ENCODE measurements around the gene MCF2L.

MCF2L gene

DNA sequence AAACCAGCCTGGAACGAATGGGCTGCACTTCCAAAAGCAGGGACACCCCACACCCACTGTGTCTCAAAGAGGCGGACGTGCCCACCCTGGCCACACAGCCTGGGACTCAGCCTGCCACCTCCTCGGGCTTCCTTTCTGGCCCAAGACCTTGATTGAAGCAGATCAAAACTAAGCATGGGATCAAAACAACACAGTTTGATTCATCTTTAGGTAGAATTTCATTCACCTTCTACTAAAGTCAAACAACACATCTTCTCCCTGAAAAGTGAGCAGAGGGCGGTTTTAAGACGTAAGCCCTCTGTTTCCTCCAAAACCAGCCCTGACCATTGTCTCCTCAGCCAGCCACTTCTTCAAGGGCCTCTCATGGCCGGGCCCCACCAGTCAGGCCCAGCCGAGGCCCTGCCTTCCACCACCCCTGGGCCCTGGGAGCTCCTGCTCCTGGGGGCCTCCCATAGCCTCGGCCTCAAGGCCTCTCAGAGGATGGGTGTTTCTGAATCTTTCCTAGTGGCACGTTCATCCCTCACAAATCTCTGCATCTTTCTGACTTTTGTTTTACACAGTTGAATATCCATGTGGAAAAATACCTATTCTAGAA lies 147.3 kb downstream of the MCF2L start:
- no peak for DNase-seq

DNA sequence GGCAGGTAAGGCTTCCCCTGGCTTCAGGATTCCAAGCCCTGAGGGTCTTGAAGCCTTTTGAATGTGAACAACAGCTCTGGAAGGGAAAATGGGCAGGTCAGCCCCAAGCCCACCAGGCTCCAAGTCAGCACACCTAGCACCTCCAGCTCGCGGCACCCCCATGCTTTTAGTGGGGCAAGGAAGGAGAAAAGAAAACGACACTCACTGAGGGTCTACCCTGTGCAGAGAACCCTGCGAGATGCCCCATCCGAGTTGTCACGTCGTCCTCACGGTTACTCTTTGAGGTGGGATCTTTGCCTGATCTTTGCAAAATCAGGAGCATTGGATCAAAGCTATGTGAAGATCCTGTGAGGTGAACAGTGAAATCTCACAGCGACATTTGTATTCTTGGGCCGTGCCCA lies 147.9 kb downstream of the MCF2L start:
- no peak for DNase-seq

DNA sequence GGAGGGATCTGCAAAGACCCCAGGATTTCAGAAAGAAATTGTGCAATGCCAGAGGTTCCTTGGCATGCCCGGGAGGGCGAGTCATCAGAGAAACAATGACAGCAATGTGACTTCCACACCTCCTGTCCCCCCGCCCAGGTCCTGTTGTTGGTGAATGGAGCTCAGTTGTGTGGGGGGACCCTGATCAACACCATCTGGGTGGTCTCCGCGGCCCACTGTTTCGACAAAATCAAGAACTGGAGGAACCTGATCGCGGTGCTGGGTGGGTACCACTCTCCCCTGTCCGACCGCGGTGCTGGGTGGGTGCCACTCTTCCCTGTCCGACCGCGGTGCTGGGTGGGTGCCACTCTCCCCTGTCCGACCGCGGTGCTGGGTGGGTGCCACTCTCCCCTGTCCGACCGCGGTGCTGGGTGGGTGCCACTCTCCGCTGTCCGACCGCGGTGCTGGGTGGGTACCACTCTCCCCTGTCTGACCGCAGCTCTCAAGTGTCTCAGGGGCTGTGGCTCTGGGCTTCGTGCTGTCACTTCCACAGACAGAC lies 148.4 kb downstream of the MCF2L start:
- DNase-seq, result no peak

DNA sequence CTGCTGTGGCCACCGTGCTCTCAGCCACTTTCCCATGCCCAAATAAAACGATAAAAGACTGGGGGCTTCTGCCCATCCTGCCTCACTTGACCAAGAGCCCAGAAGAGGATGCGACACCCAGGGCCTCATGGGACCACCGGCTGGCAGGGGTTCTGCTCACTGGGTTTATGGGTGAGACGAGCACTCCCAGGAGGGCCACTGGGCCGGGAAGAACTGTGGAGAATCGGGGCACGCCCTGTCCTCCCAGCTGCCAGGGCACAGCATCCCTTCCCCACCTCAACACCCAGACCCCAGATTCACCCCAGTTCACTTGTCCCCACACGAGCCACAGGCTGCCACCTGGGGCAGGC lies 148.9 kb downstream of the MCF2L start:
- DNase-seq, result no peak

DNA sequence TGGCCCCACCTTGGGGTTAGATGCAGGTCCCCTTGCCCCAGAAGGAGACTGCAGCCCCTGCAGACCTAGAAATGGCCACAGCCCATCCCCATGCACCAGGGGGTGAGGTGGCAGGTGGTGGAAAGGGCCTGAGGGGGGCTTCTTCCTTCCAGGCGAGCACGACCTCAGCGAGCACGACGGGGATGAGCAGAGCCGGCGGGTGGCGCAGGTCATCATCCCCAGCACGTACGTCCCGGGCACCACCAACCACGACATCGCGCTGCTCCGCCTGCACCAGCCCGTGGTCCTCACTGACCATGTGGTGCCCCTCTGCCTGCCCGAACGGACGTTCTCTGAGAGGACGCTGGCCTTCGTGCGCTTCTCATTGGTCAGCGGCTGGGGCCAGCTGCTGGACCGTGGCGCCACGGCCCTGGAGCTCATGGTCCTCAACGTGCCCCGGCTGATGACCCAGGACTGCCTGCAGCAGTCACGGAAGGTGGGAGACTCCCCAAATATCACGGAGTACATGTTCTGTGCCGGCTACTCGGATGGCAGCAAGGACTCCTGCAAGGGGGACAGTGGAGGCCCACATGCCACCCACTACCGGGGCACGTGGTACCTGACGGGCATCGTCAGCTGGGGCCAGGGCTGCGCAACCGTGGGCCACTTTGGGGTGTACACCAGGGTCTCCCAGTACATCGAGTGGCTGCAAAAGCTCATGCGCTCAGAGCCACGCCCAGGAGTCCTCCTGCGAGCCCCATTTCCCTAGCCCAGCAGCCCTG lies 149.4 kb downstream of the MCF2L start:
- DNase-seq, result no peak

DNA sequence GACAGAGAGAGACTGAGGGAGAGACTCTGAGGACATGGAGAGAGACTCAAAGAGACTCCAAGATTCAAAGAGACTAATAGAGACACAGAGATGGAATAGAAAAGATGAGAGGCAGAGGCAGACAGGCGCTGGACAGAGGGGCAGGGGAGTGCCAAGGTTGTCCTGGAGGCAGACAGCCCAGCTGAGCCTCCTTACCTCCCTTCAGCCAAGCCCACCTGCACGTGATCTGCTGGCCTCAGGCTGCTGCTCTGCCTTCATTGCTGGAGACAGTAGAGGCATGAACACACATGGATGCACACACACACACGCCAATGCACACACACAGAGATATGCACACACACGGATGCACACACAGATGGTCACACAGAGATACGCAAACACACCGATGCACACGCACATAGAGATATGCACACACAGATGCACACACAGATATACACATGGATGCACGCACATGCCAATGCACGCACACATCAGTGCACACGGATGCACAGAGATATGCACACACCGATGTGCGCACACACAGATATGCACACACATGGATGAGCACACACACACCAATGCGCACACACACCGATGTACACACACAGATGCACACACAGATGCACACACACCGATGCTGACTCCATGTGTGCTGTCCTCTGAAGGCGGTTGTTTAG lies 150.3 kb downstream of the MCF2L start:
- no peak for DNase-seq

DNA sequence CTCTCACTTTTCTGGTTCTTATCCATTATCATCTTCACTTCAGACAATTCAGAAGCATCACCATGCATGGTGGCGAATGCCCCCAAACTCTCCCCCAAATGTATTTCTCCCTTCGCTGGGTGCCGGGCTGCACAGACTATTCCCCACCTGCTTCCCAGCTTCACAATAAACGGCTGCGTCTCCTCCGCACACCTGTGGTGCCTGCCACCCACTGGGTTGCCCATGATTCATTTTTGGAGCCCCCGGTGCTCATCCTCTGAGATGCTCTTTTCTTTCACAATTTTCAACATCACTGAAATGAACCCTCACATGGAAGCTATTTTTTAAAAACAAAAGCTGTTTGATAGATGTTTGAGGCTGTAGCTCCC lies 150.8 kb downstream of the MCF2L start:
- DNase-seq, result no peak

DNA sequence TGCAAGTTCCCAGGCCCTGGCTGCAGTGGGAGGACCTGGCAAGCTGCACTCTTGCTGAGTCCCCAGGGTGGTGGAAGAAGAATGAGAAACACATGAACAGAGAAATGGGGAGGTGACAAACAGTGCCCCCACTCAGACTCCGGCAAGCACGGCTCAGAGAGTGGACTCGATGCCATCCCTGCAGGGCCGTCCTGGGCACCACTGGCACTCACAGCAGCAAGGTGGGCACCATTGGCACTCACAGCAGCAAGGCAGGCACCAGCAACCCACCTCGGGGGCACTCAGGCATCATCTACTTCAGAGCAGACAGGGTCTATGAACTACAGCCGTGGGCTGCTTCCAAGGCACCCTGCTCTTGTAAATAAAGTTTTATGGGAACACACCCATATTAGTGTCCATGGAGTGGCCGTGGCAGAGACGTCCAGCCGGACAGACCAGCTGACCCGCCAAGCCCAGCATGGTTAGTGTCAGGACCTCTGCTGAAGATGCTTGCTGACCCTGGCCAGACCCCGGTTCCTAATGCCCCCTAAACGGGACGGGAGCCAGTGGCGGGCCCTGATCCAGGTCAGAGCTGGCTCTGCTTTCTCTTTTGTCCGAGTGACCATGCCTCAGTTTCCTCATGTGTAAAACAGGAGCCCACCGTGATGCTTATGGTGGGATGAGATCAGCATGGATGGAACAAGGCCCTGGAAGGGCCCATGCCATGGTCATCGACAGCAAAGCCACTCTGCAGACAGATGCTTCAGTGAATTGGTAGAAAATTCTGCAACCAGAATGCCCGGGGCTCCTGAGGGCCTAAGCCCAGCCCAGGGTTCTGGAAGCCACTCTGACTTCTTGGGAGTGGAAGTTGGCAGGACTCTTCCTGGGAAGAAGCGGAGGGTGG lies 151.5 kb downstream of the MCF2L start:
- DNase-seq, result no peak

DNA sequence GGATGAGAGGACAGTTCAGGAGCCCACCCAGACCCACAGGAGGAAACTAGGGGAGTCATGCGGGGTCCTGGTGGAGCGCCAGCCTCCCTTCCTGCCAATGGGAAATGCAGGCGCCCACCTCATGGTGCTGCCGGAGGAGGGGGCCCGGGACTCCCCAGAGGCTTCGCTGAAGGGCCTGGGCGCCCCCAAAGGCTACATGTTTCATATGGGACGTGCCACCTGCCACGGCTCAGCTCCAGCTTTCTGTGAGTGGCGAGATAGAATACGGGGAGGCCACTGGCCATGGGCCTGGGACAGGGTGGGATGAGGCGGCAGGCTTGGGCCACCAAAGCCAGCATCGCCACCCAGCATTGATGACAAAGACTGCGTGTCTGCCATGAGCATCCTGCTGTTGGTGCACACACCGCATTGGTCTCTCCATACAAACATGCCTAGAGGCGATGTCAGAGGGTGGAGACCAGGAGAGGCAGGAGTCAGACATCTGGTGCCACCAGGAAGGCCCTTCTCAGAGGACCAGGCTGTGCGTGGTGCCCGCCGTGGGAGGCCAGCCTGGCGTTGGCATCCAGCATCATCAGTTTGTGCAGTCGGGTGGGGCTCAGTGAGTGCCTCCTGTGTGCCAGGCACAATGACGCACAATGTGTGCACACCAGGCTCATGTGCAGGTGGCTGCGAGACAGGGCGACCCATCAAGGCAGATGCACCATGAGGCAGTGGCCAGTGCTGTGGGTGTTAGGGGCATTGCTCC lies 152.3 kb downstream of the MCF2L start:
- no peak for DNase-seq

DNA sequence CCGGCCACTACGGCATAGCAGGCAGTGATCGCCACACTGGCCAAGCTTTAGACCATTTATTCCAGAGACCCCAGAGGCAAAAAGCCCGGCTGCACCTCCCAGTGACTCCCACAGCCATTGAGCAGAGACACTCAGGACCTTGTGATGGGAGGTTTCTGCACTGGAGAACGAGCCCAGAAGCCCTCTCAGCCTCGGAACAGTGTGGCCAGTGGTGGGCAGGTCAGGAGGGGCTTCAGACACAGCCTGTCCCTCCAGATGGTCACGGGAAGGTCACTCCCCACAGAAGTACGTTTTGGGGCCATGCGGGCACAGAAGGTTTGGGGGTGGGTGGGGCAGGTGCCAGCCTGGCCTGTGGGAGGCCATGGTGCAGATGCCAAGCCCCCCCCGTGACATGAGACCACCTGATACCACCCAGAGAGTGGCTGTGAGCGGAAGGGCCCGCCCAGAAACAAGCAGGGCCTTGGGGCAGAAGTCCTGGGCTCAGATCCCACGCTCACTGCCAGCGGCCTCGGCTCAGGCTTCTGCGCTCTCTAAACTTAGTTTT lies 153.0 kb downstream of the MCF2L start:
- no peak for DNase-seq

DNA sequence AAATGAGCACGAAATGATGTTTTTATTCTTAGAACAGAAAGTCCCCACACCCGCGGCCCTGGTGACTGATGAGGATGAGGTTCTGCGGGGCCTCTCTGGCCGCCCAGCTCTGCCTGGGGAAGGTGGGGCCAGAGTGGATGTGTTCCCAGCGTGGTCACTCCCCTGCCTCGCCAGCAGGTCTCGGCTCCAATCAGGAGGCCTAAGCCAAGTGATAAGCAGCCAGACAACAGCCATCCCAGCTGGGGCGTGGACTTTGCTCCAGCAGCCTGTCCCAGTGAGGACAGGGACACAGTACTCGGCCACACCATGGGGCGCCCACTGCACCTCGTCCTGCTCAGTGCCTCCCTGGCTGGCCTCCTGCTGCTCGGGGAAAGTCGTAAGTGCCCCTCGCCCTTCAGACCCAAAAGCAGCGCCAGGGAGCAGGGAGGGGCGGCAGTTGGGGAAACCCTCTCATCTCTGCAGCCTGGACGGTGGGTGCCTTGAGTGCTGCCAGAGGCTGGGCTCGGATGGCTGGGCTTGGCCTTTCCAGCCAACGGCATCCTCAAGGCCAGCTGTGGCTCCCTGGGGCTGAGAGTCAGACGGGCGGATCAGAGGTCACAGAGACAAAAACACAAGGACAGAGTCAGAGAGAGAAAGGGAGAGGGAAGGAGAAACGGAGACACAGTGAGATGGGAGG lies 153.7 kb downstream of the MCF2L start, which contains the start of gene F10:
Gene F10 (plus strand): TSS at position 250 of the 676 bp plus-strand sequence. CDS start 57 bp downstream, at position 307.
- DNase-seq, result no peak

DNA sequence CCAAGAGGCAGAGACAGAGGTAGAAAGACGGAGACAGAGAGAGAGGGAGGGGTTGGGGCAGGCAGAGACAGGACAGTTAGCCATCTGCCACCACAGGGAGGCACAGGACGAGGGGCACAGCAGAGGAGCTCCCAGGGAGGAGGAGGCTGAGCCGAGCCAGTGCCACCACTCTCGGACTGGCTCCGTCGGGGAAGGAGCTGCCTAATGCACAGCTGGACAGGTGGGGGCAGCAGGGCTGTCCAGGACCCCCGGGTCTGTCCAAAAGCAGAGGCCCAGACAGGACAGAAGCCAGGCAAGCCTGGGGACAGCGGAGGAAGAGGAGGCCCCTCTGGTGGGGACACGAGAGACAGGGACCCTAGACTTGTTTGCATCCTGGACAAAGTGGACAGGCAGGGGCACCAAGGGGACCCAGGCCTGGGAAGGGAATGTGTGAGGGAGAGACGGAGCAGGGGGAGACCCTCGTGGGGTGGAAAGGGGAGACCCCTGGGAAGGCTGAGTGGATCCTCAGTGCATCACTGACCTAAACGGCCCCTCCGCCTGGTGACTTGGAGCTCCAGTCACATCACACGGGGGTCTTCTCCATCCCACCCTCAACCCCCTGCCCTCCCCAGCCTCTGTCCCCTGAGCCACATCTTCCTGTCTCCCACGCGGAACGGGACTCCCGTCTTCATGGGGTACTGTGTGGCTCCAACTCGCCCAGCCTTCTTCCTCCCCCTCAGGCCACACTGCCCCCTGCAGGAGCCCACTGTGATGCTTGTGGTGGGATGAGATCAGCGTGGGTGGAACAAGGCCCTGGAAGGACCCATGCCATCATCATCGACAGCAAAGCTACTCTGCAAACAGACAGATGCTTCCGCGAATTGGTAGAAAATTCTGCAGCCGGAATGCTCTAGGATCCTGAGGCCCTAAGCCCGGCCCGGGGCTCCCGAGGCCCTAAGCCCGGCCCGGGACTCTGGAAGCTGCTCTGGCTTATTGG lies 154.5 kb downstream of the MCF2L start:
- no peak for DNase-seq

DNA sequence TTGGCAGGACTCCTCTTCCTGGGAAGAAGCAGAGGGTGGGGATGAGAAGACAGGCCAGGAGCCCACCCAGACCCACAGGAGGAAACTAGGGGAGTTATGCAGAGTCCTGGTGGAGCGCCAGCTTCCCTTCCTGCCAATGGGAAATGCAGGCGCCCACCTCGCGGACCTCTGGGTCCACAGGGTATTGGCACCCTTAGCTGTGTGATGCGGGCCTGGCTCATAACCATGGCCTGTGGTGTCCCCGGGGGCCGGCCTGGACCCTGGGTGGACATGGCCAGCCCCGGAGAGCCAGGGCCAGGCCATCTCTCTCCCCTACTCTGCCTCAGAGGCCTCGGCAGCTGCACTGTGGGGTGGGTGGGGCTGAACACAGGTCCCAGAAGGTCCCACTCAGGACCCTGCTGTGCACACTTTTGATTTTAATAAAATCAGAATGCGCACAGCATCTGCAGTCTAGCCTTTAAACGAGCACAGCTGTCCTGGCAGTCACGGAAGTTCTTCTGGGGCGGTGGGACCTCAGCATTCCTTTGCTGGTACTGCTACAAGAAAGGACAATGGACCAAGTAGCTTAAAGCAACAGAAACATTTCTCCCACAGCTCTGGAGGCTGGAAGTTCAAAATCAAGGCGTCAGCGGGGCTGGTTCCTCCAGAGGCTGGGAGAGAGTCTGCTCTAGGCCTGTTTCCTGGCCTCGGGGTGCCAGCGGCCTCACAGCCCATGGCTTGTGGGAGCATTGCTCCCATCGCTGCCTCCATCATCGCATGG lies 155.4 kb downstream of the MCF2L start:
- no peak for DNase-seq

DNA sequence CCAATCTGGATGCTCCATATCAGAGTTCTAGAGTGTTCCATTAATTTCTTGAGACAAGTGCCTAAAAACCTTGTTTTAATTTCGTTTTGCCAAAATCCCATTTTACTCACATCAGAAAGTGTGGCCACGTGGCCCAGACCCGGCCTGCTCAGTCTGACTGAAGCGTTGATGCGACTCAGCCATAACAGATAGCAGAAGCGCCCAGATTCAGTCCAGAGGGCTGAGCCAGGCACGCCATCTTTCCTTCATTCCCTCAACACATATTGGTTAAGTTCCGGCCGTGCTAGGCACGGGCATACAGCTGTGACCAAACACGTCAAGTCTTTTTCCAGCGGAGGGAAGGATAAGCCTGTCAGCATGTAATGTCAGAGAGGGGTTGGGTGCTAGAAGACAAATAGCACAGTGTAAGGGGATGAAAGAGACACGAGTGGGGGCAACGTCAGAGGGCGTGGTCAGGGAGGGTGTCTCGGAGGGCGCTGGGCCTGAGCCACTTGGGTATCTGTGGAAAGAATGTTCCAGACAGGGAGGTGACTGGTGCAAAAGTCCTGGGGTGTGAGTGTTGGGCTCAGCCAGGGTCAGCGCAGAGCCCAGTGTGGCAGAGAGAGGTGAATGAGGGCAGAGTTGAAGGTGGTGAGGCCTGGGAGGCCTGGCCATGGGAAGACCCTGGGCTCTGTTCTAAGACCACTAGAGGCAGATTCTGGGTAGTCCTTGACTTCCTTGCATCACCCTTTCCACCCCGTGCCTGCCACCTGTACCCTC lies 156.7 kb downstream of the MCF2L start:
- DNase-seq, result no peak

DNA sequence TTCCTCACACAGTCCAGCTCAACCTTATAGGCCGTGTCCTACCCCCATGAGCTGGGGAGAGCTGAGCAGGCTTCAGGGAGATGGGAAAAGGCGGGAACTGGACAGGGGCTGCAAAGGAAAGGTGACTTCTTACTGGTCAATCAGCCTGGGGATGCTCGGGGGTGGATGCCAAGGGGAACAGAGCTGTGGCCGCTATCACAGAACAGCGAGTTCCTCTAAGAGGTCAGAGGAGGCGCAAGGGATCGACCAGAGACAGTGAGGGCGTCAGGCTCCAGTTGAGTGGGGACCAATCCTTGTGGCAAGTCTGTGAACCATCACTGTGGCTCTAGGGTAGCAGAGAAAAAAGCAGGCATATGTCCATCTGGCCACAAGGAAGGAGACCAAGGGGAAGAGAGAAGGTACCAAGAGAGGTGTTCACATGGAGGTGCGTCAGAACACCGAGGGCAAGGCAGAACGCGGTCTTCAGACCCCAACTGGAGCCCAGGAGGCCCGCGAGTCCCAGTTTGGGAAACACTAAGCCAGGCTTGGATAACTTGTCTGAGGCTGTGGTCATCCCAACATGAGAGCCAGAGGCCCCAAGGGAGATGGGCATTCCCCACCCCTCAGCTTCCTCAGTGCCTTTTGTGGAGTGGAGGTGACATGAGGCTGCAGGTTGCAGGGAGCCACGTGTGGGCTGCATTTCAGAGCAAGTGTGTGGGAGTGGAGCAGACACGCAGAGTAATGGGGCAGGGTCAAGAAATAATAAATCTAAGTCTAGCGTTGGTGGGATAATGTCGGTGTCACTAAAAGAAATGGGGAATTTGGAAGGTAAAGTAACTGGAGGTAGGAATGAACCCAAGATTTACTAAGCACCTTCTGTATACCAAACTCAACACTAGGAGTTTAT lies 157.5 kb downstream of the MCF2L start:
- DNase-seq, result no peak

DNA sequence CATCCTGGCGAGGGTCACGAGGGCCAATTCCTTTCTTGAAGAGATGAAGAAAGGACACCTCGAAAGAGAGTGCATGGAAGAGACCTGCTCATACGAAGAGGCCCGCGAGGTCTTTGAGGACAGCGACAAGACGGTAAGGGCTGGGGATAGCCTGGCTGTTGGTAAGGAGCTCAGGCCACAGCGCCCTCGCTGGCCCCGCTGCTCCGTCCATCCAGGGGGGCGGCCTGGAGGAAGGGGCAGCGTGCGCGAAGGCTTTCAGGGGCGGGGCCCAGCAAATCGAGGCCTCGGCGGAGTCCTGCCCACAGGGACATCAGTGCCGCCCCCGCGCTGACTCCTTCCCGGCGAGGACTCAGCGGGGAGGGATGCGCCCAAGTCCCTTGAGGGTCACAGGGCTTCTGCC lies 160.5 kb downstream of the MCF2L start:
- no peak for DNase-seq

All from T-helper 9 cell (primary cell).